SK-N-SH (cell line): ENCODE measurements around the gene KRT71. TPM values are rescaled to one million over a fixed set of nuclear protein-coding genes. Genes with fewer than 3 reads are reported as not detected.

ENCODE experiments used
- CTCF ChIA-PET: fragments of 300-600, 350-600 bp; formaldehyde crosslinking; extraction: SDS; loops from one replicate; lab custom pipeline; 2021; lab: Yijun Ruan, JAX
- POLR2A ChIA-PET: fragments of 350-600 bp; sonication (Branson Sonifier 250); formaldehyde crosslinking; extraction: SDS; loops from one replicate; lab custom pipeline; 2020; ENCODE audit warnings: antibody characterized with exemption, inconsistent platforms; lab: Yijun Ruan, JAX
- DNase-seq: peaks from one replicate; pipeline ENCODE4 v3.0.0; 2012
- H2AFZ ChIP-seq: fragments of 200-600 bp; sonication (generic); 2 replicates; pipeline ENCODE4 v1.8.1; 2016; ENCODE audit warnings: antibody characterized with exemption, mild to moderate bottlenecking, low read depth
- H3F3A ChIP-seq: fragments of 200-600 bp; sonication (generic); replicated peaks from 2 replicates; pipeline ENCODE3; 2016; ENCODE audit warnings: antibody characterized with exemption, mild to moderate bottlenecking; ENCODE audit not compliant: insufficient read depth
- H3K27ac ChIP-seq, 2 experiments: fragments of 200-500 bp in 1 of 2; fragments of 200-600 bp in 1 of 2; sonication (Bioruptor generic) in 1 of 2; sonication (generic), shearing (Covaris generic) in 1 of 2; 2 replicates each; pipeline versions ENCODE4 v1.5.1 to v1.6.1; 2014 to 2016; ENCODE audit warnings: low read depth in 2 of 2, inconsistent platforms in 1 of 2, low read length in 1 of 2, mild to moderate bottlenecking in 1 of 2, mixed read lengths in 1 of 2
- H3K27me3 ChIP-seq: fragments of 200-600 bp; sonication (generic), shearing (Covaris generic); 2 replicates; pipeline ENCODE4 v1.6.1; 2016; ENCODE audit warnings: mixed run types; ENCODE audit not compliant: insufficient read depth
- H3K36me3 ChIP-seq, 2 experiments: fragments of 200-500 bp in 1 of 2; fragments of 200-600 bp in 1 of 2; sonication (Bioruptor generic) in 1 of 2; sonication (generic) in 1 of 2; replicated peaks in 1 of 2; 2 replicates each; pipeline versions ENCODE3 to v1.5.1; 2014 to 2016; ENCODE audit warnings: low read length in 1 of 2, mild to moderate bottlenecking in 1 of 2; ENCODE audit not compliant: insufficient read depth in 2 of 2, control insufficient read depth in 1 of 2
- H3K4me1 ChIP-seq, 2 experiments: fragments of 200-500 bp in 1 of 2; fragments of 200-600 bp in 1 of 2; sonication (Bioruptor generic) in 1 of 2; sonication (generic), shearing (Covaris generic) in 1 of 2; 2 replicates each; pipeline versions ENCODE4 v1.5.1 to v1.6.1; 2014 to 2016; ENCODE audit warnings: low read depth in 1 of 2, low read length in 1 of 2, mixed run types in 1 of 2; ENCODE audit not compliant: insufficient read depth in 2 of 2, control insufficient read depth in 1 of 2
- H3K4me2 ChIP-seq: fragments of 200-600 bp; sonication (generic), shearing (Covaris generic); 2 replicates; pipeline ENCODE4 v1.6.1; 2017; ENCODE audit warnings: mixed run types
- H3K4me3 ChIP-seq, 2 experiments: fragments of 200-500 bp in 1 of 2; fragments of 200-600 bp in 1 of 2; sonication (Bioruptor generic) in 1 of 2; sonication (generic), shearing (Covaris generic) in 1 of 2; 2 replicates each; pipeline versions ENCODE4 v1.5.1 to v1.8.1; 2014 to 2016; ENCODE audit warnings: low read depth in 2 of 2, inconsistent platforms in 1 of 2, low read length in 1 of 2, mild to moderate bottlenecking in 1 of 2, mixed read lengths in 1 of 2, moderate library complexity in 1 of 2
- H3K79me2 ChIP-seq: fragments of 200-600 bp; sonication (generic); 2 replicates; pipeline ENCODE4 v1.8.1; 2017; ENCODE audit warnings: mild to moderate bottlenecking; ENCODE audit not compliant: insufficient read depth
- H3K9ac ChIP-seq: fragments of 200-600 bp; sonication (generic); 2 replicates; pipeline ENCODE4 v1.6.1; 2017; ENCODE audit warnings: mixed run types
- H3K9me2 ChIP-seq: fragments of 200-600 bp; sonication (generic); 2 replicates; pipeline ENCODE4 v1.6.1; 2017; ENCODE audit warnings: mixed run types
- H3K9me3 ChIP-seq: fragments of 200-600 bp; sonication (generic); 2 replicates; pipeline ENCODE4 v1.6.1; 2017; ENCODE audit warnings: mixed run types, mild to moderate bottlenecking, moderate library complexity
- H4K20me1 ChIP-seq: fragments of 200-600 bp; sonication (generic); 2 replicates; pipeline ENCODE4 v1.6.1; 2017; ENCODE audit warnings: mild to moderate bottlenecking, mixed run types; ENCODE audit not compliant: insufficient read depth
- CHD2 ChIP-seq: fragments of 150-350 bp; IDR thresholded peaks from 2 replicates; pipeline ENCODE4 v1.6.1; 2018; ENCODE audit warnings: low read length; ENCODE audit not compliant: partially characterized antibody
- CTCF ChIP-seq: fragments of 200-600 bp; sonication (generic); IDR thresholded peaks from 2 replicates; pipeline ENCODE4 v1.6.1; 2017; ENCODE audit warnings: antibody characterized with exemption, mild to moderate bottlenecking, moderate library complexity
- EP300 ChIP-seq, 2 experiments: IDR thresholded peaks; 2 replicates each; pipeline versions ENCODE4 v1.4.0 to v1.6.1; 2012; ENCODE audit warnings: borderline replicate concordance in 1 of 2, low read depth in 1 of 2, low read length in 1 of 2
- EZH2phosphoT487 ChIP-seq: fragments of 200-600 bp; sonication (generic); IDR thresholded peaks from 2 replicates; pipeline ENCODE4 v1.6.1; 2017; ENCODE audit warnings: low read depth, mixed run types, mild to moderate bottlenecking, antibody characterized with exemption, moderate library complexity, borderline replicate concordance
- FOXM1 ChIP-seq: IDR thresholded peaks from 2 replicates; pipeline ENCODE4 v1.4.0; 2012; ENCODE audit warnings: low read depth, mild to moderate bottlenecking
- GATA2 ChIP-seq: sonication (generic); formaldehyde crosslinking; IDR thresholded peaks from 2 replicates; pipeline ENCODE4 v1.5.0; 2020; ENCODE audit warnings: mild to moderate bottlenecking, missing genetic modification reagents
- JUND ChIP-seq: IDR thresholded peaks from 2 replicates; pipeline ENCODE4 v1.4.0; 2012
- PBX3 ChIP-seq: IDR thresholded peaks from 2 replicates; pipeline ENCODE4; 2012
- RCOR1 ChIP-seq: fragments of 150-350 bp; IDR thresholded peaks from 2 replicates; pipeline ENCODE4 v1.6.1; 2017; ENCODE audit warnings: antibody characterized with exemption, low read length
- SIN3A ChIP-seq: IDR thresholded peaks from 2 replicates; pipeline ENCODE4 v1.6.1; 2012; ENCODE audit warnings: low read depth, mild to moderate bottlenecking, low read length, moderate library complexity, borderline replicate concordance
- TEAD4 ChIP-seq: IDR thresholded peaks from 2 replicates; pipeline ENCODE4 v1.4.0; 2012; ENCODE audit warnings: mild to moderate bottlenecking, borderline replicate concordance; ENCODE audit not compliant: insufficient read depth
- YY1 ChIP-seq: IDR thresholded peaks from 2 replicates; pipeline ENCODE4 v1.4.0; 2012; ENCODE audit warnings: low read depth, mild to moderate bottlenecking
- WGBS: methylation state at CpG from one replicate; pipeline ENCODE4 v1.1.6; 2017; ENCODE audit warnings: low lambda C conversion rate; 5-methylcytosine and 5-hydroxymethylcytosine counted together
- polyA plus RNA-seq, 3 experiments: library from polyadenylated mRNA; depleted of rRNA; stranded (reverse); fragments of >200 nt; gene quantifications; 2 replicates each; pipeline ENCODE4 v1.2.3, GENCODE V29; 2012

The KRT71 gene
- polyA plus RNA-seq, 1 of the 3 experiments (the other 2 are of a cell fraction): not detected

GRCh38 chr12:52561880-52562449, 9.0 kb upstream of the KRT71 start:
- Histone ChIP-seq H3K27ac (no peak overlapping the region), H3K79me2 (no peaks in the 10 kb centered on the region), H3K27me3 (peaks cover 34% of the 10 kb centered on the region), H3F3A (no peaks in the 10 kb centered on the region), H3K36me3 (no peaks in the 10 kb centered on the region), H4K20me1 (no peaks in the 10 kb centered on the region), H3K4me3 (no peak overlapping the region), H3K9me2 (no peaks in the 10 kb centered on the region), H3K4me2 (no peak overlapping the region), H3K9ac (no peak overlapping the region), H3K9me3 (no peaks in the 10 kb centered on the region), H3K4me1 (no peaks in the 10 kb centered on the region), H2AFZ (no peak overlapping the region)
- WGBS: 10% methylated on average over 2 of the region's 3 CpGs
- CTCF ChIA-PET: interaction anchor here (1.0 kb wide), 1 partner anchor 312 kb away, joined by 3 read pairs; no protein-coding TSS in a partner anchor
- POLR2A ChIA-PET: no interaction called here
- DNase-seq: no peak
- TF ChIP-seq EZH2phosphoT487: no peak
- TF ChIP-seq JUND: no peak
- no peak for TF ChIP-seq TEAD4
- TF ChIP-seq CTCF: peak; percentile 36
- TF ChIP-seq, all 33 proteins: peak for 1

GRCh38 chr12:52559979-52560378, 7.0 kb upstream of the KRT71 start:
- no peaks in the 10 kb centered on the region for H3F3A ChIP-seq
- no peaks in the 10 kb centered on the region for H3K4me1 ChIP-seq
- POLR2A ChIA-PET: interaction anchor here (0.6 kb wide), 1 partner anchor 20 kb away, joined by 3 read pairs; no protein-coding TSS in a partner anchor
- H3K9ac ChIP-seq: no peak overlapping the region
- H3K36me3 ChIP-seq: no peaks in the 10 kb centered on the region
- no peaks in the 10 kb centered on the region for H4K20me1 ChIP-seq
- H3K27me3 ChIP-seq: peaks cover 43% of the 10 kb centered on the region
- no peak overlapping the region for H3K4me2 ChIP-seq
- no peak overlapping the region for H2AFZ ChIP-seq
- no peak overlapping the region for H3K27ac ChIP-seq
- CTCF ChIA-PET: interaction anchor here (1.0 kb wide), 1 partner anchor 306 kb away, joined by 3 read pairs; no protein-coding TSS in a partner anchor
- H3K9me3 ChIP-seq: no peaks in the 10 kb centered on the region
- no peak overlapping the region for H3K4me3 ChIP-seq
- TF ChIP-seq PBX3 (no peak), RCOR1 (no peak), CHD2 (no peak), GATA2 (no peak), EP300 (IDR thresholded peaks at IDR 0.05; ENCODE audit: borderline replicate concordance in 1 of 2, low read depth in 1 of 2, low read length in 1 of 2) (no peak), CTCF (no peak), YY1 (no peak), SIN3A (no peak), TEAD4 (no peak), FOXM1 (no peak)
- 28% methylated on average over 4 of the region's 4 CpGs for WGBS
- H3K9me2 ChIP-seq: no peaks in the 10 kb centered on the region
- H3K79me2 ChIP-seq: no peaks in the 10 kb centered on the region
- DNase-seq: no peak
